Putamen (tissue), 1 donor: ENCODE measurements around the gene DNAH14.
"Not testable (repeated sequence)": the region's sequence is repeated elsewhere in the genome, so short reads cannot be mapped to it uniquely, and the experiment has no call there.

Source experiments
- DNase-seq: peaks from one replicate; pipeline ENCODE4 v3.0.0-alpha.2; 2016; ENCODE audit warnings: low spot score

DNAH14 gene

DNA sequence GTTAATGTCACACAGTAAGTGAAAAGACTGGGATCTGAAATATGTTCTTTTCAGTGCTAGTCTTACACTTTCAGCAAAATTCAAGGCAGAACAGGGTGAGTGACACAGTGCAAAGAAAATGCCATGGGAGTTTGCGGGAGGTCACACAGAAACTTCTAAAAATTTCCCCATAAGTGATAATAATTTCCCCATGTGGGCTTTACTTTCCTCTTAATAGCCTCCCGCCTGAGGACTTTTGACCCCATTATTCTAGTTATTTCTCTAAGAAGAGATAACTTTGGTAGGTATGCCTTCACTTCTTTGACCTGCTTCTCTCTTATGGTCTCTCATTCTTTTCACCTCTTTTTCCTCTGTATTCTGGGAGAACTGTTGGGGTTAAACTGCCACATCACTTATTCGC is 8.1 kb upstream of the DNAH14 start:
- no peak for DNase-seq

DNA sequence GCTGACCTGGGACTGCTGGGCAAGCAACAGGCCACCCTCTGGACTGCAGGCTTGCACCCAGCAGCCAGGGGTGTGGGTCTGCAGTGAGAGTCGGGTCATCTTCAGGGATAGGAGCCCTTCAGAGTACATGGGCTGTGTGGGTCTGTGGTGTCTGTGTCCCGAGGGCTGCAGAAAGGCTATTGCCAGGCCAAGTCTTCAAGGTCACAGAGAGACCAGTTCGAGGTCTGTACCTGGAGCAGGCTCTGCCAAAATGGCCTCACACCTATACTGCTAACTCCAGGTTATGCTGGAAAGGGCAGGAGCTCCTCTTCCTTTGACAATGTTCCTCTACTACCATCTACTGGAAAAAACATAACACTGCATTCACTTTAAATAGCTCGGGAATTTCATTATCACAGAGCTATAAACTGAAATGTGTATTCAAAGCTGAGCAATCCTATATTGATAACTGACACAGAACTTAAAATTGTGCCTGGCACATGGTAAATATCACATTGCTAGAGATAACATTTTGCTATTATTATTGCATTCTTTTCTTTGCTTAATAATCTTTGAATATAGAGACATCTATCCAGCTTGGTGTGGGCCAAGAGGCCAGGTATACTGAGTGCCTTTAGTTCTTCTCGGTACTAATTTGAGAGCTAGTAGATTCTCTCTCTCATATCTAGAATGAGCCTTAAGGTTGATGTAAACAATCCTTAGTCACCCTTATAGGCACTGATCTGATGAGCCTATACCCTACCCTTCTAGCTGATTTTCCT is 6.9 kb upstream of the DNAH14 start:
- peak; percentile 10 for DNase-seq

DNA sequence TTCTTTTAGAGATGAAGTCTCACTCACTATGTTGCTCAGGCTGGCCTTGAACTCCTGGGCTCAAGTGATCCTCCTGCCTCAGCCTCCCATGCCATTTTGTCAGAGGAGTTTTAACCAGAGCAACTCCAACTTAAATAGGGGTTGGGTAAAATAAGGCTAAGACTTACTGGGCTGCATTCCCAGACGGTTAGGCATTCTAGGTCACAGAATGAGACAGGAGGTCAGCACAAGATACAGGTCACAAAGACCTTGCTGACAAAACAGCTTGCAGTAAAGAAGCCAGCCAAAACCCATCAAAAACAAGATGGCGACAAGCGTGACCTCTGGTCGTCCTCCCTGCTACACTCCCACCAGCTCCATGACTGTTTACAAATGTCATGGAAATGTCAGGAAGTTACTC is 5.7 kb upstream of the DNAH14 start:
- no peak for DNase-seq

DNA sequence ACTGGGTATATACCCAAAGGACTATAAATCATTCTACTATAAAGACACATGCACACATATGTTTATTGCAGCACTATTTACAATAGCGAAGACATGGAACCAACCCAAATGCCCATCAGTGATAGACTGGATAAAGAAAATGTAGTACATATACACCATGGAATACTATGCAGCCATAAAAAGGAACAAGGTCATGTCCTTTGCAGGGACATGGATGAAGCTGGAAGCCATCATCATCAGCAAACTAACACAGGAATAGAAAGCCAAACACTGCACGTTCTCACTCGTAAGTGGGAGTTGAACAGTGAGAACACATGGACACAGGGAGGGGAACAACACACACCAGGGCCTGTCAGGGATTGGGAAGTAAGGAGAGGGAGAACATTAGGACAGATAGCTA is 1.8 kb upstream of the DNAH14 start:
- not testable (repeated sequence) for DNase-seq

DNA sequence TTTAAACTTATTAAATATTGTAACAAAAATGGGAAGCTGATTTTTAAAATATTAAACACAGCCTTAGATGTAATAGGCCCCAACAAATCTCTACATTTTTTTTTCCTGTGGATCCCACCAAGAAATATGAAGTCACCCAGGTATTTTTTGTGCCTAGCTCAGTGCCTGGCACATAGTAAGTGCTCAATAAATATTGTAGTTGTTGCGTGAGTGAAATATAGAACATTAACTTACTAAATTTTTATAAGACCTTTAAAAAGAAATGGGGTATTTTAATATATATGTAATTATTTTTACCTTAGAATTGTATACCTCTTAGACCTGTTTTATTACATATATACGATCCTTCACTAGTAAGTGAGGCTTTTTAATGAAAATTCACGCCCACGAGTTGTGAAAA is 569 bp upstream of the DNAH14 start:
- no peak for DNase-seq

DNA sequence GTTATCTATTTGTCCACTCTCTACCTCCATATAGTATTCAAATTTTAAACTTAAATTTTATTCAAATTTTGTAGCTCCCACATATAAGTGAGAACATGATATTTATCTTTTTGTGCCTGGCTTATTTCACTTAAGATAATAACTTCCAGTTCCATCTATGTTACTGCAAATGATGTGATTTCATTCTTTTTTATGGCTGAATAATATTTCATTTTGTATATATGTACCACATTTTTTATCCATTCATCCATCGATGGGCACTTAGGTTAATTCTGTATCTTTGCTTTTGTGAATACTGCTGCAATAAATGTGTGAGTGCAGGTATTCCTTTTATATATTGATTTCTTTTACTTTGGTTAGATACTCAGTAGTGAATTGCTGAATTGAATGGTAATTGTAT is 2.1 kb downstream of the DNAH14 start:
- DNase-seq: no peak

DNA sequence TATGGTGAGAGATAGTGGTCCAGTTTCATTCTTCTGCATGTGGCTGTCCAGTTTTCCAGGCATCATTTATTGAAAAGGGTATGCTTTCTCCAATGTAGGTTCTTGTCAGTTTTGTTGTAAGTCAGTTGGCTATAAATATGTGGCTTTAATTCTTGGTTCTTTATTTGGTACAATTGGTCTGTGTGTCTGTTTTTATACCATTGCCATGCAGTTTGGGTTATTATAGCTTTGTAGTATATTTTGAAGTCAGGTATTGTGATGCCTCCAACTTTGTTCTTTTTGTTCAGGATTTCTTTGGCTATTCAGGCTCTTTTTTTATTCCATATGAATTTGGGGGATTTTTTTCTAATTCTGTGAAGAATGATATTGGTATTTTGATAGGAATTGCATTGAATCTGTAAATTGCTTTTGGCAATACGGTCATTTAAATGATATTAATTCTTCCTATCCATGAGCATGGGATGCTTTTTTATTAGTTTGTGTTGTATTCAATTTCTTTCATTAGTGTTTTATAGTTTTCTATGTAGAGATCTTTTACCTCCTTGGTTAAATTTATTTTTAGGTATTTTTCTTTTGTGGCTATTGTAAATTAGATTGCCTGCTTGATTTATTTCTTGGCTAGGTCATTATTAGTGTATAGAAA is 3.3 kb downstream of the DNAH14 start:
- DNase-seq: no peak

DNA sequence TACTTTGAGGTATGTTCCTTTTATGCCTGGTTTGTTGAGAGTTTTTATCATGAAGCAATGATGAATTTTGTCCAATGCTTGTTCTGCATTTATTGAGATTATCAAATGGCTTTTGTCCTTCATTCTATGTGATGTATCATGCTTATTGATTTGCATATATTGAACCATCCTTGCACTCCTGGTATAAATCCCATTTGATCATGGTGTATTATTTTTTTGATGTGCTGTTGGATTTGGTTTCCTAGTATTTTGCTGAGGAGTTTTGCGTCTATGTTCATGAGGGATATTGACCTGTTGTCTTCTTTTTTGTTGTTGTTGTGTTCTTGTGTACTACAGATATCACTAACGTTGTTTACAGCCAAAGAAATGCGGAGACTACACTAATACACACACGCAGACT is 4.1 kb downstream of the DNAH14 start:
- no peak for DNase-seq

DNA sequence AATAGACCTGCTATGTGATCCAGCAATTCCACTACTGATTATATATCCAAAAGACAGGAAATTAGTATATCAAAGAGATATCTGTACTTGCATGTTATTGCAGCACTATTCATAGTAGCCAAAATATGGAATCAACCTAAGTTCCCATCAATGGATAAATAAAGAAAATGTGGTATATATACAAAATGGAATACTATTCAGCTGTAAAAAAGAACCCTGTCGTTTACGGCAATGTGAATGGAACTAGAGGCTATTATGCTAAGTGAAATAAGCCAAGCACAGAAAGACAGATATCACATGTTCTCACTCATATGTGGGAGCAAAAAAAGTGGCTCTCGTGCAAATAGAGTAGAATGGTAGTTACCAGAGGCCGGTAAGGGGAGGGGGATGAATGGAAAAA is 9.2 kb downstream of the DNAH14 start:
- no peak for DNase-seq

DNA sequence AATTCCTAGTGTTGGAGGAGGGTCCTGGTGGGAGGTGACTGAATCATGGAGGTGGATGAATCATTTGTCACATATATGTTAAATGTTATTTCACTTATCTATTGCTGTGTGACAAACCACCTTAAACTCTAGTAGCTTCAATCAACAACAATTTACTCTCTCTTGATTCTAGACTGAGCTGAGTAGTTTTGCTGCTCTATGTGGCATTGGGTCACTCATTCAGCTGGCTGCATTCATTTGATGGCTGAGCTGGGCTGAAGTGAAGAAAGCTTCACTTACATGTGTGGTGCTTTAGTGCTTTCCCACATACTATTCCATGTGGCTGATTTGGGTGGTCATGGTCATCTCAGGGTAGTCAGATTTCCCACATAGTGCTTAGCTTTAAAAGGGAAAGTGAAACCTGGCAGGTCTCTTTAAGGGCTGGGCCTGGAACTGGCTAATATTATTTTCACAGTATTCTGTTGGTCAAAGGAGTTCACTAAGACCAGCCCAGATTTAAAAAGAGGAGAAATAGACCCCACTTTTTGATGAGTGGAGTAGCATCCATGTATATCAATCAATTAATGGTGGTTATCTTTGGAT is 10.5 kb downstream of the DNAH14 start:
- DNase-seq: no peak

DNA sequence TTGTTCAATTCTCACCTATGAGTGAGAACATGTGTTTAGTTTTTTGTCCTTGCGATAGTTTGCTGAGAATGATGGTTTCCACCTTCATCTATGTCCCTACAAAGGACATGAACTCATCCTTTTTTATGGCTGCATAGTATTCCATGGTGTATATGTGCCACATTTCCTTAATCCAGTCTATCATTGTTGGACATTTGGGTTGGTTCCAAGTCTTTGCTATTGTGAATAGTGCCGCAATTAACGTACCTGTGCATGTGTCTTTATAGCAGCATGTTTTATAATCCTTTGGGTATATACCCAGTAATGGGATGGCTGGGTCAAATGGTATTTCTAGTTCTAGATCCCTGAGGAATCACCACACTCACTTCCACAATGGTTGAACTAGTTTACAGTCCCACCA is 11.3 kb downstream of the DNAH14 start:
- DNase-seq: not testable (repeated sequence)

DNA sequence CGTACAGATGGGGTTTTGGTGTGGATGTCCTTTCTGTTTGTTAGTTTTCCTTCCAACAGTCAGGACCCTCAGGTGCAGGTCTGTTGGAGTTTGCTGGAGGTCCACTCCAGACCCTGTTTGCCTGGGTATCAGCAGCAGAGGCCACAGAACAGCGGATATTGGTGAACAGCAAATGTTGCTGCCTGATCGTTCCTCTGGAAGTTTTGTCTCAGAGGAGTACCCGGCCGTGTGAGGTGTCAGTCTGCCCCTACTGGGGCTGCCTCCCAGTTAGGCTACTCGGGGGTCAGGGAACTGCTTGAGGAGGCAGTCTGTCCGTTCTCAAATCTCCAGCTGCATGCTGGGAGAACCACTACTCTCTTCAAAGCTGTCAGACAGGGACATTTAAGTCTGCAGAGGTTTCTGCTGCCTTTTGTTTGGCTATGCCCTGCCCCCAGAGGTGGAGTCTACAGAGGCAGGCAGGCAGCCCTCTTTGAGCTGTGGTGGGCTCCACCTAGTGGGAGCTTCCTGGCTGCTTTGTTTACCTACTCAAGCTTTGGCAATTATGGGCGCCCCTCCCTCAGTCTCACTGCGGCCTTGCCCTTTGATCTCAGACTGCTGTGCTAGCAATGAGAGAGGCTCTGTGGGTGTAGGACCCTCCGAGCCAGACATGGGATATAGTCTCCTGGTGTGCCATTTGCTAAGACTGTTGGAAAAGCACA is 16.3 kb downstream of the DNAH14 start:
- not testable (repeated sequence) for DNase-seq

DNA sequence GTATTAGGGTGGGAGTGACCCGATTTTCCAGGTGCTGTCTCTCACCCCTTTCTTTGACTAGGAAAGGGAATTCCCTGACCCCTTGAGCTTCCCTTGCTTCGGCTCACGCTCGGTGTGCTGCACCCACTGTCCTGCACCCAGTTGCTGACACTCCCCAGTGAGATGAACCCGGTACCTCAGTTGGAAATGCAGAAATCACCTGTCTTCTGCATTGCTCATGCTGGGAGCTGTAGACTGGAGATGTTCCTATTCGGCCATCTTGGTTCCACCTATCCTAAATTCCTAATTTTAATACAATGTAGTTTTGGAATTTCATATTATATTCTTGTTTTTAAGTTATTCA is 16.8 kb downstream of the DNAH14 start:
- not testable (repeated sequence) for DNase-seq

DNA sequence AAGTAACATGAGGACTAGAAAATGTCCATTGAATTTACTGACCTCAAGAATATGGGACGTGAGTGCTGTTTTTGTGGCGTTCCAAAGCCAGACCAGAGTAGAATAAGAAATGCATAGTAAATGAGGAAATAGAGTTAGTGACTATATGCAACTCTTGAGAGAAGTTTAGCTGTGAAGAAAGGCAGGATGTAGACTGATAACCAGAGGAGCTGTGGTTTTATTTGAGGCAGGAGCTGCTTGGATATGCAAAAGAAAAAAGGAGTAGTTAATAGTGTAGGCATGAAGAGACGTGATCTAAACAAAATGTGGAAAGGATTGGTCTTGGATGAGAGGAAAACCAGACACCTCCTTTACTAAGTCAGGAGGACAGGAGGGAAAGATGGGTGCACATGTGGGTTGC is 28.2 kb downstream of the DNAH14 start:
- DNase-seq: no peak

DNA sequence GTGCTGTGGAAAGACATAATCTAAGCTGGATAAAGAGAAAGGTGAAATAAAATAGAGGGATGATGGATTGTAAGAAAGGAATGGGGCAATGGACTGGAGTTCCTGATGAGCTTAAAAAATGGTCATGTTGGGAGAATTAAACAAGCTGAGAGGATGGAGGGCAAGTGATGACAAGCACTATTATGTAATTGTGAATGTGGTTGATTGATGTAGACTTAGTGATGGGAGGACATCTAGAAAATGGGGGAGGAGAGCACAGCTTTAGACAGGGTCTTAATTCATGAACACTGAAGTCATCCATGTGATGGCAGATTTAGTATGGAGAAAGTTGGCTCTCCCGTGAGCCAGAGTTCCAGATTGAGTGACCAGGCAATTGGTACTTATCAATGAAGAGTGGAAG is 29.0 kb downstream of the DNAH14 start:
- DNase-seq: no peak

DNA sequence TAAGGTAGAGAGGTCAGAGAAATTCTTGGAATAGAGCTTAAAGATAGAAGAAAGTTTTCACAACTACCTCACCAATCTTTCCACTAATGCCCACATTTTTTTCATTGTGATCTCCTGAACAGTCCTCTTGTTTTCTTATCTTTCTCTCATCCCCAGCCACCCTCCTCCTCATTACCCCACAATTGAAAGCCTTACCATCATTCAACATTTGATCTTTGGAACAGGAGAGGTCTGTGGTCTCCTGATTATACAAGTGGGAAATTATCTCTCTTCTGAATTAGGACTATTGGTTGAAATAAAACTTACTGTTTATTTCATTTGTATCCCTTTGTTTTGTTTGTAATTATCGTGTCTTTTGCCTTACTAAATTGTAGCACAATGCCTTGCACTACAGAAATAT is 29.6 kb downstream of the DNAH14 start:
- no peak for DNase-seq

DNA sequence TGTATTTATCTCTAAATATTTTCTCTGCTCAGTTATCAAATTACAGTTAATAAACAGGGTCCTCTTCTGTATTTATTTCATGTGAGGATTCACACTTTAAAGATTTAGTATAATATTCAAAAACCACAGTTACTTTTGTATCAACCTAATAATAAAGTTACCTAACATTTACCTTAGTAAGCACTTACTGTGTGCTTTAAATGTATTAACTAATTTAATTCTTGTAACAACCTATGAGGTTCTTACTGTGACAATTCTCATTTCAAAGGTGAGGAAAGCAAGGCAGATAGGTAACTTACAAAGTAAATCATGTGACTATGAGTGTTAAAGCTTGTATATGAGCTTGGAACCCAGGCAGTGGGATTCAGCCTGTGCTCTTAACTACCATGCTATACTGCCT is 30.2 kb downstream of the DNAH14 start:
- DNase-seq: no peak

DNA sequence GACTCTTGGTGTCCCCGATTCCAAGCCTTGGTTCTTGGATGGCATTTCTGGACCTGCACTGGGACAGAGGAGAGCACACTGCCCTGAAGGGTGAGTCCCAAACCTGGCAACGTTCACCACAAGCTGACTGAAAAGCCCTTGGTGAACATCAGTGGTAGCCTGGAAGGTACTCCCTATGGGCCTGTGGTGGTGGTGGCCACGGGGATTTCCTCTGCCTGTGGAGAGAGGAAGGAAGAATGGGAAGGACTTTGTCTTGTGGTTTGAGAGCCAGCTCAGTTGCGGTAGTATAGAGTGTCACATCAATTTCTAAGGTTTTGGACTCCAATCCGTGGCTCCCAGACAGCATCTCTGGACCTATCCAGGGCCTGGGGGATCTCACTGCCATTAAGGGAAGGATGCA is 50.7 kb downstream of the DNAH14 start:
- no peak for DNase-seq

DNA sequence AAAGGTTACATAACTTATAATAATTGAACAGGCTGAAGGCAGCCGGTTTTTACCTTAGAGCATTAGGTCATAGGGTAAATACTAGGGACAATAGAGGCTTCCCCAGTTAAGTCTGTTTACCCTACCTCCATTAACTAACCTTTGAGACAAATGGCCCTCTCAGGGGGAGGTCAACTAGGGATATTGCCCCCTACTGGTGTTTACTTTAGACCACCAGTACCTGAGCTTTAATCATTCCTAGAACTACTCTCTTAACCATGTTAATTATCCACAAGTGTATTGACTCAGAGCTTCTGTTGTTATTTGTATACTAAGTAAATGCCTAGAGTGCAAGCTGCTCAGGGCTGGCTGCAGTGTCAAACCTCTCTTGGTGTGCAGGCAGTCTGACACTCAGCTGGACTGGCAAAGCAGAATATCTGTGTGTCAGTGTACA is 52.5 kb downstream of the DNAH14 start:
- DNase-seq: not testable (repeated sequence)

DNA sequence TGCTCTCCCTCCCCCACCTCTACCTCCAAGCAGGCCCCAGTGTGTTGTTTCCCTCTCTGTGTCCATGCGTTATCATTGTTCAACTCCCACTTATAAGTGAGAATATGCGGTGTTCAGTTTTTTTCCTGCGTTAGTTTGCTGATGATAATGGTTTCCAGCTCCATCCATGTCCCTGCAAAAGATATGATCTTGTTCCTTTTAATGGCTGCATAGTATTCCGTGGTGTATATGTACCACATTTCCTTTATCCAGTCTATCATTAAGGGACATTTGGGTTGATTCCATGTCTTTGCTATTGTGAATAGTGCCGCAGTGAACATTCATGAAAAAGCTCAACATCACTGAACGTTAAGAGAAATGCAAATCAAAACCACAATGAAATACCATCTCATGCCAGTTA is 58.6 kb downstream of the DNAH14 start:
- no peak for DNase-seq

DNA sequence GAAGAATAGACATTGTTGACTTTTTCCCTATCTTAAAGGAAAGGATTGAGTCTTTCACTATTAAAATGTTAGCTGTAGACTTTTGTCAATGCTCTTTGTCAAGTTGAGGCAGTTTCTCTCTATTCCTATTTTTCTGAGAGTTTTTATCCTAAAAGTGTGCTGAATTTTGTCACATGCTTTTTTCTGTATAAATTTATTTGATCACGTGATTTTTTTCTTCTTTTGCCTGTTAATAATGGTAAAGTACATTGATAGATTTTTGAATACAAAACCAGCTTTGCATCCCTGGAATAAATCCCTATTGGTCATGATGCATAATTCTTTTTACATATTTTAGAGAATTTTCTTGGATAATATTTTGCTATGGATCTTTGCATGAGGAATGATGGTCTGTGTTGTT is 60.1 kb downstream of the DNAH14 start:
- DNase-seq: no peak

DNA sequence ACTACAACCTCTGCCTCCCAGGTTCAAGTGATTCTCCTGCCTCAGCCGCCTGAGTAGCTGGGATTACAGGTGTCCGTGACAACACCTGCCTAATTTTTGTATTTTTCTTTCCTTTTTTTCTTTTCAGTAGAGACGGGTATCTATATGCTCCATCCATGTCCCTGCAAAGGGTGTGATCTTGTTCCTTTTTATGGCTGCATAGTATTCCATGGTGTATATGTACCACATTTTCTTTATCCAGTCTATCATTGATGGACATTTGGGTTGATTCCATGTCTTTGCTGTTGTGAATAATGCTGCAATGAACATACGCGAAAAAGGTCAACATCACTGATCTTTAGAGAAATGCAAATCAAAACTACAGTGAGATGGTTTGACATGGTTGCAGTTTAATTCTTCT is 62.1 kb downstream of the DNAH14 start:
- DNase-seq: not testable (repeated sequence)

DNA sequence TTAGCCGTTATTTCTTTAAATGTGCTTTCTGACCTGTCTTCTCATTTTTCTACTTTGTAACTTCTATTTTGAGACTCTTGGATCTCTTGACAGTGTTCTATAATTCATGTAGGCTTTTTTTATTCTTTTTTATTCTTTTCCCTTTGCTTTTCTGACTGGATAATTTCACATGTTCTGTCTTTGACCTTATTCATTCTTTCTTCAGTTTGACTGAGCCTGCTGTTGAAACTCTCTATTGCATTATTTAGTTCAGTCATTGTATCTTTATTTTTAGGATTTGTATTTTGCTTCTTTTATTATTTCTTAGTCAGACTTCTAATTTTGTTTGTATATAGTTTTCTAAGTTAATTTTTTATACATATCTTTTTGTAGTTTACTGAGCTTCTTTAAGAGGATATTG is 66.1 kb downstream of the DNAH14 start:
- no peak for DNase-seq
